ENCODE measurements around the gene TP53AIP1. TPM values are rescaled to one million over a fixed set of nuclear protein-coding genes. Genes with fewer than 3 reads are reported as not detected.

Gene TP53AIP1
- total RNA-seq, 1 donor from 2014 or later = not detected

DNA sequence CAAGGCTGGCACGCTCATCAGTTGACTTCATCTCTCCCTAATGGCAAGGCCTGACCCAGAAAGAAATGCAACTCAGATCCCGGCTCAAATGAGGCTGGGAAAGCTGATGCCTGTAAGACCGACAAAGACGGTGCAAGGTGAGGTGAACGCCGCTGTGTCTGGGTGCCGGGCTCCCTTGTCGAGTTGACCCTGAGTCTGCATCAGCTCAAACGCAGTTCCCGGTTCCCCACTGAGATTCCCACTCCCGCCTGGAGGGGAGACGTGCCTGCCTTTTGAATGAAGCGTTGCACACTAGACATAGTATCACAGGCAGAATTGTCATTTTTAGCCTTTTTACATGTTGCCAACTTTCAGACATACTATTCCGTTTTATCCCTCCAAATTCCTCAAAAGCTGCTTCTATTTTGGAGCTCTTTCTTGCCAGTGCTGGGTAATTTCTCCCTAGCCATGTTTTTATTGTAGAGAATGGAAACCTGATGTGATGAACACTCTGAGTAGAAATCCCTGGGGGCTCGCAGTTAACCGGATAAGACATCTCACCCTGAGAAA is 831 bp upstream of the TP53AIP1 start:
- DNase-seq (ENCODE audit: extremely low read depth, low read depth, low spot score) = no peak

- no peak for DNase-seq (ENCODE audit: extremely low read depth, low read depth, low spot score)
Observed at GRCh38 chr11:128942272-128942612, 429 bp downstream of the TP53AIP1 start.

DNA sequence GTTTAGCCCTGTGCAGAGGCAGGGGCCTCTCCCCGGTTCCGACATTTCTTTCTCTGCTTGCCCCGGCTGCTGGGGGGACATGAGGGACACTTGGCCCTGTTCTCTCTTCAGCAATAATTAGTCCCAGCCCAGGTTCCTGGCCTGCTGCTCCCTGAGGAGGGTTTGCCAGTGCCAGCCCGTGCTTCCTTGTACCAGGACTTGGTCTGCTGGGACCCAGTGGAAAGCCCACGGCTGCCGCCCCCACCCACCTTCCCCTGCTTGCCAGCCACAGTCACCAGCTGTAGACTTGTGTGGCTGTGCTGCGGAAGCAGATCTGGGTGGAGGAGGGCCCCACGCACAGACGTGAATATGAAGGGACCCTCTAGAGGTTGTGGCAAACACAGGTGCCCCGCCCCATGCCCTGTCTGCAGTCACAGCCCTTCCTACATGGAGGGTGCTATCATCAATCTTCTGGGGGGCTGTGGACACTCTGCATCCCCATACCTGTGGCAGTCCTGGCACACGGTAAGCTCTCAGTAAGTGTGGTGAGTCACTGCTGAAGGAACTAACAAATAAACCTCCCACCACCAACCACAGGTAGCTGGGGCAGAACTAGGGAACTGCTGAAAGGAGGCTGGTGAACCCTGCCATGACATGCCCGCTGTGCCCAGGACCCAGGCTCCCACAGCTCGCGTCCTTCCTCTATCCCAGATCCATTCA is 949 bp downstream of the TP53AIP1 start:
- no peak for DNase-seq (ENCODE audit: extremely low read depth, low read depth, low spot score)

- DNase-seq (ENCODE audit: extremely low read depth, low read depth, low spot score) = no peak
Observed at GRCh38 chr11:128941110-128941509, 1.6 kb downstream of the TP53AIP1 start.

DNA sequence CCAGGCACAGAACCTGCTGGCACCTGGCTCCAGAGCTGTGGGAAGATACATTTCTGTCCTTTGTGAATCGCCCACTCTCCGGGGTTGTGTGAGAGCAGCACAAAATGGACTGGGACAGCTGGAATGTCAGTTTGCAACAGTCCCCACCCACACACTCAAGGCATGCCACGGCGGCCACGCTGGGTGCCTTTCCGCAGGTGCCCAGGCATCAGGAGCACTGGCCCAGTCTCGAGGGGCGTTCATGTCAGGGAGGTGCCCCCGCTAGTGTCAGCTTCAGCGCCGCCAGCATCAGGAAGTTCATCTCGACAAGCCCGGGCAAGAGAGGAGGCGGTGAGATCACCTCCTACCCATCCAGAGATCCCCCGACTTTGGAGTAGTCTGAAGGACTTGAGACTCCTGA is 2.1 kb downstream of the TP53AIP1 start:
- DNase-seq (ENCODE audit: extremely low read depth, low read depth, low spot score) = no peak

- no peak for DNase-seq (ENCODE audit: extremely low read depth, low read depth, low spot score)
Observed at GRCh38 chr11:128940156-128940555, 2.5 kb downstream of the TP53AIP1 start.

- no peak for DNase-seq (ENCODE audit: extremely low read depth, low read depth, low spot score)
Observed at GRCh38 chr11:128939591-128939990, 3.1 kb downstream of the TP53AIP1 start.

GRCh38 chr11:128938156-128938885 is 4.3 kb downstream of the TP53AIP1 start:
- no peak for DNase-seq (ENCODE audit: extremely low read depth, low read depth, low spot score)

DNA sequence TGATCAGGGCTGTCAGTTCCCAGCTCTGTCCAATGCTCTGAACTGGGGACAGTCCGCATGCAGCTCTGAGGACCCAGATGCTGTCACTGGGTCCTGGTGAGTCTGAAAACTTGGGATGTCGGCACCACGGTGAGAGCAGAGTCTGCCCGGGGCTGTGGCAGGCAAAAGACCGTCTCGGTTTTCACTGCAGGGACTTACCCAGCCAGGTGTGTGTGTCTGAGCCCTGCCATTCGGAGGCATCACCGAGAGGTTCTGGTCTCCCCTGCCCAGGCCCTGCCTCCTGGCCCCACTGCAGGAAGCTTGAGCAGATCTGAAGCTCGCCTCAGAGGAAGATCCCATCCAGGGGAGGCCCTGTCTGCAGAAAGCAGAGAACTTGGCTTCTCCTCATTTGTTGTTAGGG is 5.2 kb downstream of the TP53AIP1 start:
- DNase-seq (ENCODE audit: extremely low read depth, low read depth, low spot score) = no peak

GRCh38 chr11:128936606-128937251 is 5.9 kb downstream of the TP53AIP1 start:
- DNase-seq (ENCODE audit: extremely low read depth, low read depth, low spot score) = no peak

GRCh38 chr11:128934926-128935325 is 7.7 kb downstream of the TP53AIP1 start:
- no peak for DNase-seq (ENCODE audit: extremely low read depth, low read depth, low spot score)

DNA sequence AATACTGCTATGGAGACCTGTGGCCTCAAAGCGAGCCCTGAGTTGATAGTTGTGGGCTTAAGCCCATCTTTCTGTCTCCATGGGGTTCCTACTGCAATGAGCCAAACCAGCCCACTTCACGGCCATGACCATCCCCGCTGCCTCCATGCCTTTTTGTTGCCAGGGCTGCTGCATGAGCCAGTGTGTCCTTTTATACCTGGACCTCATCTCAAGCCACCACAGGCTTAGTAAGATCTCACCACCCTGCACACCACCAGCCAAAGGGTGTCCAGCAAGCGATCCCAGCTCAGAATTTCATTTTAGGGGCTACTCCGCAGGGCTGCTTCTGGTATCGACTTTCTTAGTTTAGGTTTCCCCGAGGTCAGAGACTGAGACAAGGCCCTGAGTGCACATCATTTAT is 8.3 kb downstream of the TP53AIP1 start:
- no peak for DNase-seq (ENCODE audit: extremely low read depth, low read depth, low spot score)

DNA sequence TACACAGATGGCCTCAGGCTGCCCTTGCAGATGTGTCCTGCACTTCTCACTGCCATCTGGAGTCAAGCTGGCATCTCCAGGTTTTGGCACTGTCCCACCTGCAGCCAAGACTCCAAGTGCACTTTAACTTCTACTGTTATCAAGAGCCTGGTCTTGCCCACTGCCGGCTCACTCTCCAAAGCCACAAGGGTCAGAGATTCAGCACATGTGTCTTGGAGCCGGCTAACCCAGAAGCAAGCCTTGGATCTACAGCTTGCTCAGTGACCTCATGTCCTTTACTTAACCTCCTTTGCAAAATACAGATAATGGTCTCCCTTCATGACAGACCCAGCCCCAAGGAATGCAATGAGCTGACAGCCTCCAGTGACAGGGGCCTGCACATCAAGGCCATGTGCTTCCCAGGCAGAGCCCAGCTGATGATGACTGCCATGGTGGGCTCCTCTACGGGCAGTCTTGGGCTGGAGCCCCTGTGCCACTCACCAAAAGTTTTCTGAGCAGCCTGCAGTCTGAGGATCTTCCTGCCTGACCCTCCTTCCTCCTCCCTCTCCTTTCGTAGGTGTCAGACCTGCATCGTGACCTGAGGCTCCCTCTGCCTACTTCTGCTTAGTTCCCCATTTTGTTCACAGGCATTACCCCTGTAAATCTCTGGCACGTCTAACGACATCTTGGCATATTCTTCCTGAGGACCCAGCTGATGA is 9.0 kb downstream of the TP53AIP1 start:
- no peak for DNase-seq (ENCODE audit: extremely low read depth, low read depth, low spot score)

GRCh38 chr11:128931668-128932067 is 11.0 kb downstream of the TP53AIP1 start:
- DNase-seq (ENCODE audit: extremely low read depth, low read depth, low spot score) = no peak

DNA sequence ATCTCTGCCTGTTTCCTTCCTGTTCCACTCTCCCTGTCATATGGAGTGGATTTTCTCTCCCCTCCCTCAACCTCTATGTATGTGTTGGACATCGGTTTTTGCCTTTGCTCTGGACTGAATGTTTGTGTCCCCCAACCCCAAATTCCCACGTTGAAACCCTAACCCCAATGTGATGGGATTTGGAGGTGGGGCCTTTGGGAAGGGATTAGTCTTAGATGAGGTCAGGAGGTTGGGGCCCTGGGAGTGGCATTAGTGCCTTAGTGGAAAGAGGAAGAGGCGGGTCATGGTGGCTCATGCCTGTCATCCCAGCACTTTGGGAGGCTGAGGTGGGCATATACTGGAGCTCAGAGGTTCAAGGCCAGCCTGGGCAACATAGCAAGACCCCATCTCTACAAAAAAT is 11.6 kb downstream of the TP53AIP1 start:
- DNase-seq (ENCODE audit: extremely low read depth, low read depth, low spot score) = no peak

- DNase-seq (ENCODE audit: extremely low read depth, low read depth, low spot score) = no peak
Observed at GRCh38 chr11:128929991-128930390, 12.7 kb downstream of the TP53AIP1 start.

DNA sequence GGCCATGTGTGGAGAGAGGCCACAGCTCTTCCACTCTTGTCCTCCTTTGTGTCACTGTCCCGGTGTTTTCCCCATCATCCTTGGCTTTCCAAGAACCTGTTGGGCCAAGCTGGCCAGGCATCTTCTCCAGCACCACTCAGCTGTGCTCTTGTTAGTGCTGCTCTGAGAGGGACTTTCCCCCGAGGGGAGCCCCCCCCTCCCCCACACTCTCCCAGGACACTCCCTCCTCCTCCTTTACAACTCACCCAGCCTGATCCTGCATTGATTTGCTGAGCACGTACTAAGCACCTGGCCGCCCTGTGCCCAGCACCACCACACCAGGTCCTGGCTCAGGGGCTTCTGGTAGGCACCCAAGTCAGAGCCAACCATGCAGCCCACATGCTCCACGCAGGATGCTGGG is 13.2 kb downstream of the TP53AIP1 start:
- DNase-seq (ENCODE audit: extremely low read depth, low read depth, low spot score) = no peak

DNA sequence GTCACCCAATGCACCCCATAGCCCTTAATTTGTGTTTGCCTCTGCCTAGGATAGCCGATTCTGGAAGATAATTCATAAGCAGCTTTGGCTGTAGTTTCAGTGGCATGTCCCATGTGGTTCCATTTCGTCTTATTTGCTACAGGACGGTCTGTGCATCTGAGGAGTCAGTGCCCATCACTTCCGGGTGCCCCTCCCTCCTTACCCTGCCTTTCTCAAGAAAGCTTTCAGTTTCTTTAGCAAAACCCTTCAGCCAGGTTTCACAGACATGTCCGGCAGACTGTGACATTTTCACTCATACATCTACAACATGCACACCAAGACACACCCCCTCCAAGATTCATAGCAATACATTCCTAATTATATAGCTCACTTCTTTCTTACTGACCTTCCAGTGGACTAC is 14.3 kb downstream of the TP53AIP1 start:
- no peak for DNase-seq (ENCODE audit: extremely low read depth, low read depth, low spot score)

DNA sequence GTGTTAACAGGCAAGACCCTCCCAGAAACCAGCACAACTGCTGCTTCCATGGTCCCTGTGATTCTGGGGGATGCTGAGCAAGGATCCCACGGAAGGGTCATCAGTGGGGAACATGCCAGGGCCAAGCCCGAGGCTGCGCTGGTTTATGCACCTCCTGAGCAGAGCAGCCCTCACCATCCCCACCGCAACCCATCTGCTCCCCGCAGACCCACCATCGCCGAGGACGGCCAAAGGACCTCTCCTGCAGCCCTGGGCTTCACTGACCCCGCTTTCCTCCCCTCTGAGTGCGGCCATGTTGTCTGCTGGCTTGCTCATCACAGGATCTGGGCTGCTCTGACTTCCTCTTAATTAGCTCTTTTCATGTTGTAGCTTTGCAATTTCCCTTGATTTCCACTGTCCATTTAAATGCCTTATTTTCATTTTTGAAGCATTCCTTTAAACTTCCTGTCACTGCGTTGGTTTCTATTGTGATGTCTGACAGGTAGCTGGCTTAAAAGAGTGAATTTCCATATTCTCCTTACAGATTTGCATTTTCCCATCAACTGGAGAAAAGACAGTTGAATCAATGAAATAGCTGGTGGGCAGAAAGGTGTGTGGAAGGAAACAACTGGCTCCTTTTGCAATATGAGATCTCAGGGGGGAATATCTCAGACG is 14.9 kb downstream of the TP53AIP1 start:
- DNase-seq (ENCODE audit: extremely low read depth, low read depth, low spot score) = no peak

DNA sequence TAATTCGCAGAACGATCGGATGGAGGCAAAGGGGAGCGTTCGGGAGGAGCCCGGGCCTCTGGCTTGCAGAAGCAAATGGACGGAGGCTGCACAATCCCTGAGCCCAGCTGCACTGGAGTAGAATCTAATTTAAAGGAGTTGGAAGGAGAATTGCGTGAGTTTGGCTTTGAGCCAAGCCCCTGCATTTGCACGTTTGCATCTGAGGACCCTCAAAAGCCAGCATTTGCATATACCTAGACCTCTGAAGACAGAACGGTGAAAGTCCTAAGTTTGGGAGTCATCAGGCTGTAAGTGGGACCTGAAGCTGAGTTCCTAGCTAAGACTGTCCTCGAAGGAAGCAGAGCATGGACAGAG is 15.6 kb downstream of the TP53AIP1 start:
- DNase-seq (ENCODE audit: extremely low read depth, low read depth, low spot score) = no peak
